ENCODE results near the gene SEMA5A.

SEMA5A gene

DNA sequence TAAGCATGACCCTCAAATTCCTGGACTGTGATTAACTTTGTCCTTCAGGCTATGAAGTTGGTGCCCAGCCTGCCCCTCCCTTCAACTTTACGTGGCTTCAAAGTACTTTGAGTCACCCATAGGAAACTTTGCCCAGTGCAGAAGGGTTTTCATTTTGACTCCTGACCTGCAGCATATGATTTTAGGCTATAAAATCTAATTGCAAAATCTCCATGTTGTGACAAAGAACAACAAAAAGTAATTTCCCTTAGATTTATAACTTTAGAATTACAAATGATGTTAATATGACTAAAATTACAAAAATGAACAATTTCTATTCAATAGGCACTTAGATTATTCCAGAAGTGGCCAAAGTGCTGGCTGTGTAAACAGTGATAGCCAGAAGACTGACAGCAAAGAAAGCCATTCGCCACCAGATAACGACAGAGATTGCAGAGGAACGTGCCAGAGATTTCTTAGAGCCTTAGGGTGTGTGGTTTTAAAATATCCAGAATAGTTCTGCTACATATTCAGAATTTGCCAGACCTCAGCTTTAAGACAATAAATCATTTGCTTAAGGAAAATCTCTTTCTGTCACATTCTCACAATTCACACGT is 197.4 kb downstream of the SEMA5A start:
- DNase-seq = no peak

DNA sequence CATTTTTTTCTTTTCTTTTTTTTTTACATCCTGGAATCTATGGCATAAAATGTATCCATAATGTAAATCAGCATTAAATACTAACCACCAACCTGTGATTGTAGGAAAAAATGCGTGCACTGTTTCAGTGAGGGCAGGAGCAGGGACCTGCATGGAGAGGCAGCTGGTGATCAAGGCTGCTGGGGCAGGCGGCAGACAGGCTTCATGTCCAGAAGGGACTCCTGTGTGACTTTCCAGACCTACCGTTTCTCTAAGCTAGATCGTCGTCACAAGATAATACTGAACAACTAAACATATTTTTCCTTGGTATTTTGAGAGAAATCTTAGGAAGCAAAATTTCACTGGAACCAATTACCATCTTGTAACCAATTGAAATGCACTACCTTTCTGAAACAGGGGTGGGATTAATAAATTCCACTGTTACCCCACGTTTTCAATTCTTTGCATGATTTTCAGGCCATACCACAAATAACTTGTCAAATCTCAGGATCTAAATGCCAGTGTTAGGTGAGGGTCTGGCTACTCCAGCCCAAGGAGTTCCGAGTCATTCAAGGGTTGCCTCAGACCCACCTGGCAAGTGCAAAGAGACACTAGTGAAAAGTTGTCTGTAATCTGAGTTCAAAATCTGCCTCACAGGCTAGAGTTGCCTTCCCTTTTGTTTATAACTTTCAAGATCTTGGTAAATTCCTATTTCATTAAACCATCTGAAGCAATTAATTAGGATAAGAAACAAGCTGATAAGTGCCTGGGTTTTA is 198.2 kb downstream of the SEMA5A start:
- DNase-seq = no peak

DNA sequence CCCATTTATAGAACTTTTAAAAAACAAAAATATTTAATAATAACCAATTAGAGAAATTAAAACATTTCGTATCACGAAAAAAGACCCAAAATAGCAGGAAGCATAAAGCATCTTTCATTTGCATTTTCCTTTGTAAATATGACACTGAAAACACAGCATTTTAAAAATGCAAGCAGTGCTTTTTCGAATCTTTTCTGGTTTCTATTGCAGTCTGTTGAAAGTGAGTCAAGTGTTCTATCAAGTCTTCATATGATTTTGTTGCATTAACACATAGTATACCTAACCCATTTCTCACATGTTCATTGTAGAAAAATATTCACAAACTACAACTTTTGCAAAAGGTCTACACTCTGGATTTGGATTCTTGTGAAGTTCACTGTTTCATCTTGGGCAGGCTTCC is 198.8 kb downstream of the SEMA5A start:
- DNase-seq = no peak

DNA sequence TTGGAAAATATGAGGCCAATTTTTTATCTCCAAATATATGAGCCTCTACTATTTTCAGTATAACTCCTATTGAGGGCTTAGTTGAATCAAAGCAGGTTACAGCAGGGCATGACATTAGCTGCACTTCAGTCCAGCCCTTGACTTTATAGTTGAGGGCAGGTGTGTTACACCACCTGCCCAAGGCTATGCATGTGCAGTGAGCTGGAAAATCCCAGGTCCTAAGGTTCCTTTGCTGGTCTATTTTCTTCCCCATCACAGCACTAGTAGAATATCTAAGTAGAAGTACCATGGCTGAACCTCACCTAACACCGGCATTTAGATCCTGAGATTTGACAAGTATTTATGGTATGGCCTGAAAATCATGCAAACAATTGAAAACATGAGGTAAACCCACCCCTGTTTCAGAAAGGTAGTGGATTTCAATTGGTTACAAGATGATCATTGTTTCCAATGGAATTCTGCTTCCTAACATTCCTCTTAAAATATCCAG is 201.1 kb downstream of the SEMA5A start:
- no peak for DNase-seq

DNA sequence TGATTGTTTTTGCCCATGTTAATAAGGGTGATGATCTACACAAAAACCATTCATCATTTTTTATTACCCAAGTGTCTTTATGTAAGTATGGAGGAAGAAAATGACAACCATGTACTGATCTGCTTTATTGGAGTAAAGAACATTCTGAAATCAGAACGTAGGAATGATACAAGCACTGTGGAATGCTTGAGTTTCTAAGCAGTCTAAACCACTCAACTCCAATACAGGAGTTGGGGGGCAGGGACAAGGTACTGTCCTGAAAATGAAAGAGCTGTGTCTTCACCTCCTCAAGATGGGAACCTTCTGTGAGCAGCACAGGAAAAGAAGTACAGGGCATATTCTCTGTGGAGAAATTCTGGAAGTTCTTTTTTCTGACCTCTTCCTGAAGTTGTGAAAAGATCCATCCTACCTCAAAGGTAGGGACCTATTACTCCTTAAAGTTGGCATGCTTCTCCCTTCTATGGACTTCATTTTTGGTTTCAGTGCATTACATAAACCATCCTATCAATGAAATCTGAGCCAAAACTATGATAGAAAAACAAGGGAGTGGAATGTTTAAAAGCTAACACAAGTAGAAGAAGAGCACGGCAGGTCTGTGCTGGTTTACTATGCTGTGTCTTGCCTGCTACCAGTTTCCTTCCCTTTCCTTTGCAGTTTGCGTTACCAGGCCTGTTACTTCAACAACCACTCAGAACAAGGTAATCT is 202.6 kb downstream of the SEMA5A start:
- no peak for DNase-seq

DNA sequence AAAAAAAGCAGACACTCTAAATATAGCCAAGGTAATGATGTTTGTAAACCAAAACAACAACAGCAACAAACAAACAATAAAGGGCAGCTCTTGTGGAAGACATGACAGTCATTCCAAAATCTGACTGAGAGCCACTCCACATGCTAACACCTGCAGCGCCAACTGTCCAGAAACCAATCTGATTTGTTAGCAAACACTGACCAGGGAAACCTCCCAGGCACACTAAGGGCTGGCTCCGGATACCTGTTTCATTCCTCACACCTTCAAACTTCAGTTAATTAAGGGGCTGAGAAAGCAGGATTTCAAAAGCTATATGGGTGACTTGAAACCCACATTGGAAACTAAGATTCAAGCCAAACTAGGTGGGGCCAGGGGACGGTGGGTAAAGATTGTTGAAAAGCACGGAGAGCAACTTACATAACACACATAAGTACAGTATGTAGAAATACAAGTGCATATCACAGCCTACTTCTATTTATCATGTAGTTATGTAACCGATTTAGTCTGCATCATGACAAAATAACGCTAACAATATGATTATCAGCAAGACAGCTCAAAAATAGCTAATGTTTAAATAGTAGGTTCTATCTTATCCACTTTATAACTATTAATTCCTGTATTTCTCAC is 203.6 kb downstream of the SEMA5A start:
- no peak for DNase-seq

DNA sequence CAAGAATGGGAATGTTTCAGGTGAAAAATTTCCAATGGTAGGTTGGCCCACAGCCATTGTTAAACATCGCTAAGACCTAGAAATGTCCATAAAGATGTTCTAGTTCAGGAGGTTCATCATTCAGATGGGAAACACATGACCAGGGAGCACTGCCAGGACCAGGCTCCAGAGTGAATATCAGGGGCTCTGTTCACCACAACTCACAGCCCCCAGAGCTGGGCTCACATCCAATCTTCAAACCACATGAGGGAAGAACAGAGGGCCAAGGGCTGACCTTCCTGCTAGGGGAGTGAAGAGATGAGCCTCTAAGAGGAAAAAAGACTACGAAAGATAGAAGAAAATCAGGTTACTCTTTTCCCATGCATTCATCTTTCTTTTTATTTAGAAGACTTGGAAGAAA is 205.8 kb downstream of the SEMA5A start:
- DNase-seq = no peak

DNA sequence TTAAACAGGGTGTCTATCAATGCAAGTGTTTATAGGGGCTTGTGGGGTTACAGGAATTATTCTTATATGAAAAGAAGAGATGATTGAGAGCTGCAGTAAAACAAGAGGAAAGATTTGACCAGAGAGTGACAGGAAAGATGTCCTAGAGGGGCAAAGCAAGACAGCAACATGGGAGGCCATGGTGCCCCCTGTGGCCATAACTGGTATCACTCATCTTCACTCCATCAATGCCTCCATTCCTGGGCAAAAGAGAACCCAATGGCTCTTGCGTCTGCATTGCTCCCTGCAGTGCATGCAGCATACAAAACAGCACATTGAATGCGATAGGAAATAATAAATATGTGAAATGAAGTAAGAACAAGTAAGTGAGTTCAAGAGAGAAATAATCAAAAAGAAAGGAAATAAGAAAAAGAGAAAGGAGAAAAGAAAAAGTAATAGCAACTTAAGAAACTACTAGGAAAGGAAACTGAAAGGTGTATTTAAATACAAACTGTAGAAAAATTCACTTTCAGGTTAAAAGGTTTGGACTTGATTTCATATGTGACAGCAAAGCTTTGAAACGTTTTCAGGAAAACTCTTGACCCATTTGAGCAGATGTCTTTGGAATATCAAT is 206.6 kb downstream of the SEMA5A start:
- DNase-seq = no peak

DNA sequence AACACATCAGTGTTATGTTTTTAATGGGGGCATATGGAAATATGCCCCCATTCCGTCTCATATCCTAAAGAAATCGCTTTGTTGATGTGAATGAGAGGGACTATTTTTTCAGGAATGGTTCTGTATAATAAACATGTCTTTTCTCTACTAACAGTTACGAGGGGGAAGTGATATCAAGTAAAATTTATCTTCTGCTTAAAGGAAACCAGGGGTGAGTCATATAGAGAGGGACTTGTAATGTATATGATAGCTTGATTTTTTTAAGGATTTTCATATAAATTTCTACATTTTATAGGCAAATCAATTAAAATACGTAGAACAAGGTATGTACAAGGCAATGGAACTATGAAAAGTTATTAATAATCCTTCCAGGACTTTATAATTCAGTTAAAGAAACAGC is 207.1 kb downstream of the SEMA5A start:
- DNase-seq = no peak

DNA sequence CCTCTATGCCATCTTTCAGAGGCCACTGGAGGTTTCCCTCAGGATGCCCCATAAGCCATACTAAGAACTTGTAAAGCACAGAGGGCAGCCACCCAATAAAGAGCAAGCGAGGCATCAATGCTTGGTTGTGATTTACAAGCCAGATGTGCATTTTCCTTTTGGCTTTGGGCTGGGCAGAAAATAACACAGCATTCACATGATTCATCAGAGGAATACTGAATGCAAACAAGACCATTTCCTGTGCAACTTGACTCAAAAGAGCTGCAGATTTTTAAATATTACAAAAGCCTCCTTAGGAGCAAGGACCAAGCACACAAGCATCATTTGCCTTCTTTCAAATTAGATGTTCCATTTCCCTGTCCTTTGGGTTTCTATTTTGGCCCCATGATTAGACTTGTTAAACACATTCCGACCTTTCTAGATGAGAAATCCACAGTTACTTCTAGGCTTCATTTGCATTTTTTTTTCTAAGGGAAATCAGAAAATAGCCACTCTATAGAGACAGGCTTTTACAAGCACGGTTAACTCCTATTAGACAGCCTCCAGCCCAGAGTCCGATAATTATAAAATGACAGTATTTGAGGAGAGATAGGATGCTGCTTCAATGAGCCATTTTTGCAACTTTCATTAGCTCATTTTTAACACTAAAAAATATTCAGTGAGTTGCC is 207.8 kb downstream of the SEMA5A start:
- no peak for DNase-seq

DNA sequence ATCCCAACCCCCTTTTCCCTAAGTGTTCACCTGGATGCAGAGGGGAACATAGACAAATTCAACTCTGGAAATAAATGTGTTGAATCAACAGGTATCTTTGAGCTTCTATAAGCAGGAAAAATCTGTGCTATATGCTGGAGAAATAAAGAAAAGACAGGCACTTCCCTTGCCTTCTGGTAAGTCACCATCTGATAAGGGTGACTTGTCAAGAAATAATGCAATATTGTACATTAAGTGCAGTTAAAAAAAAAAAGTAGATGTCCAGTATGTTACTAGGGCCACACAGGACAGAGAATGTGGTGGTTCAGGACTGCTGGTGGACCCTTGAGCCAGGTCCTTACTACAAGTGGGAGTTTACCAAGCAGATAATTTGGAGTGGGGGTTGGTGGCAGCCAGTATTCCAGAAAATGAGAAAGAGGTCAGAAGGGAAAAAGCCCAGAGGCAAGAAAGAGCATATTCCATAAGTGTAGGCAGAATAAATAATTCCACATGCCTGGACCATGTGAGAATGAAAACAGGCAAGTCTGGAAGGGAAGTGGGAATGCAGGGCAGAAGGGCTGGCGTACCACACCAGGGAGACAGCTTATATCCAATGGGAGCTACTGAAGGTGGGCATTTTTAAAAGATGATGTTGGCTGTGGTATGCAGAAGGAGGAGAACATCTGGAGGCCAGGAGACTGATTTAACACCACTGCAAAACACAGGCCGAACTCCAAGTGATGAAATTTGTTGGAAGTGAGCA is 209.9 kb downstream of the SEMA5A start:
- DNase-seq = no peak

DNA sequence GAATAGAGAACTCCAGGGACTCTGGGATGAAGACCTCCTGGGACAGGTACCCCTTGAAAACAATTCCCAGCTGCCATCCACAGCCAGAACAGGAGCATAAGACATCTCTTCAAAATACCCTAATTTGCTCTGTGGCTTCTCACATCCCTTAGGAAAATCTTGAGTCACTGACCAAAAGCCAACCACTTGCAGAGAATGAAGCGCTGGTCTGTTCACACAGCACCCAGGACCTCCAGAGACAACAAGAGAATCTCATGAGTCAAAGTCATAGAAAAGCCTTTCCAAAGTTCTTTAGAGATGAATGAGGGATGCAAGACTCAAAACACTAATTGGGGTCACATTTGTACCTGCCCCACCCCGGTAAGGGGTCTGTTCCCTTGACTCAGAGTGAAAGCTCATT is 210.6 kb downstream of the SEMA5A start:
- DNase-seq = no peak

DNA sequence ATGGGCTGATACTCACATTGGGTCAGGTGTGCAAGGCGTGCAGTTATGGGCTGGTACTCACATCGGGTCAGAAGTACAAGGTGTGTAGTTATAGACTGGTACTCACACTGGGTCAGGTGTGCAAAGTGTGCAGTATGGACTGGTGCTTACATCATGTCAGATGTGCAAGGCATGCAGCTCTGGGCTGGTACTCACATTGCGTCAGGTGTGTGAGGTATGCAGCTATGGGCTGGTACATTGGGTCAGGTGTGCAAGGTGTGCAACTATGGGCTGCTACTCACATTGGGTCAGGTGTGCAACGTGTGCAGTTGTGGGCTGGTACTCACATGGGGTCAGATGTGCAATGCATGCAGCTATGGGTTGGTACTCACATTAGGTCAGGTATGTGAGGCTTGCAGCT is 213.8 kb downstream of the SEMA5A start:
- DNase-seq = no peak

DNA sequence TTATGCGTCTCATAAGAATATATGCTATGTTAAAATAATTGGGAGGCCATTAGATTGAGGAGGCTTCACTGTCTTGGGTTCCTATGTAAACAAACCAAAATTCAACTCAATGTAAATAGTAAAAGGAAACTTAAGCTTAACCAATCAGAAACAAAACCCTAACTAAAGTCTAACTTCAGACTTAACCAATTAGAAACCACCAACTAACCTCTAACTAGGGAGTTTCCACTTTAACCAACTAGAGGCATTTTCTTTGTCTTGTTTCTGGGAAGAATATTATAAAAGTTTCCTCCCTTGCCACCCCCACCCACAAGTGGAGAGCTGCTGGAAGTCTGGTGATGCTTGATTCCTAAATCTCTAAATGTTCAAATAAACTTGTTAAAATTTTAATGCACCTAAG is 214.5 kb downstream of the SEMA5A start:
- no peak for DNase-seq

DNA sequence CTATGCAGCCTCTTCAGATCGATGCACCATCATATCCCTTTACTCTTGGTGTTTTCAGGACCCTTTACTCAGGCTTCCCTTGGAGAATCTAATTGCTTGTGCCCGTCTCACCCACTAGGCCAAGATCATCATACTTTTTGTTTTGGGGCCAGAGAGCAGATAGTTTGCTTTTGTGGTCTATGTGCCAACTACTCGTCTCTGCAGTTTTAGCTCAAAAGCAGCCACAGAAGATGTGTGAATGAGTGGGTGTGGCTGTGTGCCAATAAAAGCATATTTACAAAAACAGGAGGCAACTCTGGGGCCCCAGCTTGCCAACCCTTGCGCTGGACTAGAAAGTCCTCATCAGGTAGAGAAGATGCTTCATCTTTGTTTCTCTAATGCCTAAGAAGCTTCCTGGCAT is 216.8 kb downstream of the SEMA5A start:
- no peak for DNase-seq

DNA sequence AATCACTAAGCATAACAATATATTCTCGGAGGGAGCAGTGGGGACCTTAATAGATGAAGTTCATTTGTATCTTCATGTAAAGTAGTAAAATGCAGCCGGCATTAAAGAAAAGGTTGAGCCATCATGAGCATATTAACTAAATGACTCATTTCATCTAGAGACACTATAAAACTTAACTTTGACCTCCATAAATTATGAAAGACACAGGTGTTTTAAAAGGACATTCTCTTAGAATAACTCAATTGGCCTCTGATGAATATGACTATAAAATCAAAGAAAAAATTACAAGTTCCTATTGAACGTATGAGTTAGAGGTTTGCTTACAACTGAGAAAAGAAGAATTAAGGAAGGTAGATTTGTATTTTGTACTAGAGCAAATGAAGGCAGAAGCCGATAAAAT is 220.3 kb downstream of the SEMA5A start:
- DNase-seq = no peak

DNA sequence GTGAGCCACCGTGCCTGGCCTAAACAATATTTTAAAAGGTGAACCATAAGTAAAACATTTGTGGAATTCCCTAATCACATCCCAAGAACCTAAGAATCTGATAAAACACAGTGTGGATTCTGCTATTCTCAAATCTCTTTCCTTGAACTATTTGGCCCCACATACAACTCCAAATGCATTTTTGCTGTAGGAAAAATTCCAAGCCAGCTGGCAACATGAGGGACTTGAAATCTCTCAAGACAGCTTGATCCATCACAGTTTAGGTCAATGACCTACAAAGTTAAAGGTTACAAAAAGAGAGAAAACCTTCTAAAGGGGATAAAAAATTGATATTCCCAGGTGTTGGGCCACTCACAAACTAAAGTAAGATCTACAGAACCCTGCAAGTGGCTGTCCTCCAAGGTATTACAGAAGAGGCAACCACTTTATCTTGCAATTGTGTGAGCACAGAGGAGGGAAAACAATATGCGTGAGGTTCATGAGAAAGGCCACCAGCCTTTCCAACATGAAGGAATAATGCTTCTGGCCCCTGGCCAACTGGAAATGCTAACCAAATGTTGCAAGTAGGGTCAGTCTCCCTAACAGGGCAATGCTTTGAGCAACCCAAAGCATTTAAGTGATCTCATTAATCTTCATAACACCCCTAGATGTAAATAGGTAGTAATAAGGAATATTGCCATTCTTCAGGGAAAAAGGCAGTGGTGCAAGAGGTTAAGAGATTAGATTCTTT is 221.4 kb downstream of the SEMA5A start:
- DNase-seq = no peak

DNA sequence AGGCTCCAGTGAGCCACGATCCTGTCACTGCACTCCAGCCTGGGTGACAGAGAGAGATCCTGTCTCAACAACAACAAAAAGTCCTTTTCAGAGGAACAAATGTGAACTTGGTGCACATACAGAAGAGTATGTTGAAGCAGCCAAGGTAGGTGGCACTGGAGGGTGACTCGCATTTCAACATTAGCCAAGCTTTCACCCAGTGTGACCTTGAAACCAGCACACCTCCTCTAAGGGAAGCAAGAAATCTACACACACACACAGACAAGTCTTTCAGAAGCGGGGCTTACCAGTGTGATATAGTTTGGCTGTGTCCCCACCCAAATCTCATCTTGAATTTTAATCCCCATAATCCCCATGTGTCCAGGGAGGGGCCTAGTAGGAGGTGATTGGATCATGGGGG is 225.2 kb downstream of the SEMA5A start:
- DNase-seq = no peak

DNA sequence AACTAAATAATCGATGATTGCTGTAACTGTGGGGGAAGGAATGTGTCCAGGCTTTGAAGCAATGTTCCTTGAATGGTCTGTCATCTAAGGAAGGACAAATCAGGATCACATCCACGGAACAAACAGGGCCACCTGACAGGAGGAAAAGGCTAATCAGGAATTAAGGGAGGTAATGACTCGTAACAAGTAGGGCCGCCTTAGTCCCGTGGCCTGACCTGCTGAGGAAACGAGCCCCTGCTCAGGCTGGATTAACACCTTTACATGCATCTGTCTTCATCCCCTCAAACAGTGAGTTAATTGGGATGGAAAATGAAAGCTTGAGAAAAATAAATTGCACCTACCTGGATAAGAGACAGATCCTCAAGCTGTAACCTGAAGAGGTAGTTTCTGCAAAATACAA is 227.8 kb downstream of the SEMA5A start:
- DNase-seq = no peak

DNA sequence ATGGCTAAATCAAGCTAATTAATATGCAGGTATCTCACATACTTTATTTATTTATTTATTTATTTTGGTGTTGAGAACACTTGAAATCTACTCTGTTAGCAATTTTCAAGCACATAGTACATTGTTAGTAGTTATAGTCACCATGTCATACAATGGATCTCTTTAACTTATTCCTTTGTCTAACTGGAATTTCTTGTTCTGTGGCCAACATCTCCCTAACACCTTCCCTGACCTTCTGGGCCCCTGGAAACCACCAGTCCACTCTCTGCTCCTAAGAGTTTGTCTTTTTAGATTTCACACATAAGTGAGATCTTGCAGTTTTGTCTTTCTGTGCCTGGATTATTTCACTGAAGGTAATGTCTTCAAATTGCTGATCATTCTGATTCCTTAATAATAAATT is 229.1 kb downstream of the SEMA5A start:
- DNase-seq = no peak

DNA sequence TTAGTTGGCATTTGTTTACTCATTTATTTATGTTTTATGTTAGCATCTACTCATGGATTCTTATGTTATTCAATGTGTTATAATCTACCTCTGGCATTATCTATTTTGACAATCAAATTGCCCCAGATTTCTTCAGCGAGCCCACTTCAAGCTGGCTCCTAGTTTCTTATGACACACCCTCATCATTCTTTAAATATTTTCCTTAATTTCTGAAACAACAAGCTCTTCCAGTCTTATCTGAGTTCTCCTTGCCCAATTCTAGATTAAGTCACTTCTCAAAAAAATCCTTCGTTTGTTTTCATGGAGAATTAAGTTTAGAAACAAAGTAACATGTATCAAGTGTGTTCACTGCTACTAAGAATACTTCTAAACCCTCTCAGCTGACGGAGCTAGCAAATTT is 229.8 kb downstream of the SEMA5A start:
- DNase-seq = no peak
